HG02763 (cell line): ENCODE data around the gene EFEMP2.

Experiments used
- ATAC-seq: cut with Tn5 transposase; IDR thresholded peaks from one replicate; pipeline ENCODE4 v1.9.1; 2021; ENCODE audit warnings: mild to moderate bottlenecking, moderate library complexity; ENCODE audit not compliant: unreplicated experiment

The EFEMP2 gene

DNA sequence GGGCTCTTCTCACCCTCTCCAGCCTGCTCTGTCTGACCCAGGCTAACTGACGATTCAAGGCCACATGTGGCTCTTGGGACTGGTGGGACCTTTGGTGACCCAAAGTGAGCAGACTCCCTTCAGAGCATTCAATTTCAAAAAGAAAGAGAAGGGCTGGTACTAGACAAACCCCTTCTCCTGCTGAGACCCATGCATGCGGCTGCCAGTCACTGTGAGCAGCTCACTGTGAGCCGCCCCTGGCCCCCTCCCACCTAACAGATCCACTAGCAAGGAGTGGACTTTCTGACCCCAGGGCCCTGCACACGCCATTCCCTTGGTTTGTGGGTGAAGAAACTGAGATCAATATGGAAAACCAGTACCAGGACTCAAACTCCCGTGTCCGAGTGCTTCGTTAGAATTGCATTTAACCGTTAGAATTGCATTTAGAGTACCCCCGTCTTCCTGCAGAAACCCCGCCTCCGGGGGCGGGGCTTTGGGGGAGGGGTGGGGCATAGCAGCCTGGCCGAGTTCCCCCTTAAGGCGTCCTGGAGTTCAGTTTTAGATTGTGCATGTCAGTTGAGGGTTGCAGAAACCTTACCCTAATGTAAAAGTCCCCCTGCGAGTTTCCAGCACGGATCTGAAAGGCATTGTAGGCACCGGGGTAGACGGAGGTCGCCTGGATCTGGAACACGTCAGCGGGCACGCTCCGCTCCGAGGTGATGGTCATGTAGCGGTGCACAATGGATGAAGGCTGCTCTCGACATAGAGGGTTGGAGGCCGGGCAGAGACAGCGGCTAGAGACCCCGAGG is 5.1 kb downstream of the EFEMP2 start:
- no peak for ATAC-seq

DNA sequence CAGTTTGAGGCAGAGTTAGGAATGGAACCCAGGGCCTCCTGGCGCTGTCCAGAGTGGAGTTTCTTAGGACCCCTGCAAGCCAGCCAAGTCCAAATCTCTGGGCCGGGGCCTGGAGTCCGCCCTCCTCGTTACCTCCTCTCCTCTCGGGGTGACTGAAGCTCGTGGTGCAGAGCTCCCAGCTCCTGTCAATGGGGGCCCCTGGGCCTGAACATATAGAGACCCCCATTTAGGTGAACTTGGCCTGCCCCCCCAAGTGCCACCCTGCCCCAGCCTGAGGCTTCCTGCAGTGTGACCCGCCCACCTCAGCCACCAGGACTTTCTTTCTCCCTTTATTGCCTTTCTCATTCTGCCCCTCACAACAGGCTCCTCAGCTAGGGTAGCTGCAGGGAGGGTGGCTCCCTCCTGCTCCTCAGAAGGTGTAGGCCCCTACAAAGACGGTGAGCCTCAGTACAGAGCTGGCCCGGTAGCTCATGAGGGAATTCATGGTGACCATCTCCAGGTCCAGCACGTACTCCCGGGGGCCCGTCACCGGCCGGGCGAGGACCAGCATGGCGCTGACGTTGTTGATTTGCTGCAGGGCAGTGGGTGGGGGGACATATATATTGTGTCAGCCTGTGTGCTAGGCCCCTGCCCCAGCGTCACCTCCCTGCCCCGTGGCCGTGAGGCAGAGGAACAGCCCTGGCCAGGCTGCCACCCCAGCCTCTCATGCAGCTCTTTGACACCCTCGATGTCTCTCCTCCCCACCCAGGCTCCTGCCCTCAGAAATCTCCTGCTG is 5.9 kb downstream of the EFEMP2 start:
- no peak for ATAC-seq

DNA sequence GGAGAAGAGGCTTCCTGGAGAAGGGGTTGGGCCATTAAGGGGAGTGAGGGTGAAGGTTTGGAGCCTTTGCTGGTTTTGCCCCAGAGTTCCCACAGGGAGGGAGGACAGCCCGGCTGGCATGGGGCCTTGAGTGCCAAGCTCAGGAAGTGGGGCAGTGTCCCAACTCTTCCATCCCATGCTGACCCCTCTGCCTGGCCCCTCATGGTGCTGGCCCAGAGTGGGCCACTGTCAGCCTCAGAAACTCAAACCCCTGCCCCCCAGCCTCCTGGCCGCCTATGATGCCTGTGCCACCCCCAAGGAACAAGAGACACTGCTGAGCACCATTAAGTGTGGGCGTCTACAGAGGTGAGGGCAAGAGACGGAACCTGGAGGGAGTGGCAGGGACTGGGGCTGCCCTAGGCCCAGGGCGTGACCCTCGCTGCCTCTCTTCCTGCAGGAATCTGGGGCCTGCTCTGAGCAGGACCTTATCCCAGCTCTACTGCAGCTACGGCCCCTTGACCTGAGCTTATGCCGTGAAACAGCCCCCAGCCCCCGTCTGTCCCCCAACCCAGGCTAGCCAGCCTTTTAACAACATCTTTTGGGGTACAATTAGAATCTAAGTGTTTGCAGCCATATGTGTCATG is 6.9 kb downstream of the EFEMP2 start:
- ATAC-seq, result no peak

DNA sequence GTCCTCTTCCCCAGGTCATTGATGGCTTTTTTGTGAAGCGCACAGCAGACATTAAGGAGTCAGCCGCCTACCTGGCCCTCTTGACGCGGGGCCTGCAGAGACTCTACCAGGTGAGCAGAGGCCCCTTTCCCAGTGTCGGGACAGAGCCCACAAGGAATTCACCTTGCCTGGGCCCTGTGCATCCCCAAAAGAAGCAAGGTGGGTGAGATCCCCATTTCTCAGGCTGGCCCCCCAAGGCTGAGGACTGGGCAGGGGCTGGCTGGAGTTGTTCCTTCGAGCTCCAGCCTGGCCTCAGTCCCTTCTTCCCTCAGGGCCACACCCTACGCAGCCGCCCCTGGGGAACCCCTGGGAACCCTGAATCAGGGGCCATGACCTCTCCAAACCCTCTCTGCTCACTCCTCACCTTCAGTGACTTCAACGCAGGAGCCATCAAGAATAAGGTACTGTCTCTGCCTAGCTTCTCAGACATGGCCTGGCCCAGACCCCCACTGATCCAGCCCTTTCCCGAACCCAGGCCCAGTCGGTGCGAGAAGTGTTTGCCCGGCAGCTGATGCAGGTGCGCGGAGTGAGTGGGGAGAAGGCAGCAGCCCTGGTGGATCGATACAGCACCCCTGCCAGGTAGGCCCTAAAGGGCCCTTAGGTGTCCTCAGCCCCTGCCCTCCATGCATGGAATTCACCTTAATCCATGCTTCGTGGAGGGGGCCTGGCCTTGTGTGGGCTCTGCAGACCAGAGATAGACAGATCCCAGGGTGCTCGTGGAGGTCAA is 7.7 kb downstream of the EFEMP2 start:
- no peak for ATAC-seq

DNA sequence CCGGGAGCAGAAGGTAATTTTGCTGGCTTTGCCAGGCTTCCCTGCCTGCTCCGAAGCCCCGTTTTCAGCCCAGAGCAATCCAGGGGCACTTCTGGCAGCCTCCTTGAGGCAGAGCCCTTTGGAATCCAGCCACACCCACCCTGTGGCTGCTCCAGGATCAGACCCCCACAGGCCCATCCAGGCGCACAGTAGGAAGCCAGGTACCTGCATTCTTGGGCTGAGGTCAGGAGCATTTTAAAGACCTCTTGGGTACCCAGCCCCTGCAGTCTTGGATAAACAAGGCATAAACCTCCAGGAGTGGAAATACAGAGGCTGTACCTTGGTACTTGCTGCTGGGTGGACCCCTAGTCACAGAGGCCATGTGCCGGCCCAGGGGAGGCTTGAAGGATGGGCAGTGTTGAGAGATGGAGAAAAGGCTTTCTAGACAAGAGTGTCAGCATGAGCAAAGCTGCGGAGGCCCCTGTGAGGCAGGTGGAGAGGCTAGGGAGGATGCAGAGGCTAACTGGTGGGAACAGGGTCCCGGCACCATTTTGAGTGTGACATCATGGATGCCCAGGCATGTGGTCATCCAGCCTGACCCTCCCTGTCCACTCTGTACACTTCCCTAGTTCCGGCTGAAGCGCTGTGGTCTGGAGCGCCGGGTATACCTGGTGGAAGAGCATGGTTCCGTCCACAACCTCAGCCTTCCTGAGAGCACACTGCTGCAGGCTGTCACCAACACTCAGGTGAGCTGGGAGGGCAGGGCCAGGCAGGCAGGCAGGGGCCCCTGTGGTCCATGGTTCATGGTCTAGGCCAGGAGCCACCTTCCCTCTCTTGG is 8.5 kb downstream of the EFEMP2 start:
- no peak for ATAC-seq

DNA sequence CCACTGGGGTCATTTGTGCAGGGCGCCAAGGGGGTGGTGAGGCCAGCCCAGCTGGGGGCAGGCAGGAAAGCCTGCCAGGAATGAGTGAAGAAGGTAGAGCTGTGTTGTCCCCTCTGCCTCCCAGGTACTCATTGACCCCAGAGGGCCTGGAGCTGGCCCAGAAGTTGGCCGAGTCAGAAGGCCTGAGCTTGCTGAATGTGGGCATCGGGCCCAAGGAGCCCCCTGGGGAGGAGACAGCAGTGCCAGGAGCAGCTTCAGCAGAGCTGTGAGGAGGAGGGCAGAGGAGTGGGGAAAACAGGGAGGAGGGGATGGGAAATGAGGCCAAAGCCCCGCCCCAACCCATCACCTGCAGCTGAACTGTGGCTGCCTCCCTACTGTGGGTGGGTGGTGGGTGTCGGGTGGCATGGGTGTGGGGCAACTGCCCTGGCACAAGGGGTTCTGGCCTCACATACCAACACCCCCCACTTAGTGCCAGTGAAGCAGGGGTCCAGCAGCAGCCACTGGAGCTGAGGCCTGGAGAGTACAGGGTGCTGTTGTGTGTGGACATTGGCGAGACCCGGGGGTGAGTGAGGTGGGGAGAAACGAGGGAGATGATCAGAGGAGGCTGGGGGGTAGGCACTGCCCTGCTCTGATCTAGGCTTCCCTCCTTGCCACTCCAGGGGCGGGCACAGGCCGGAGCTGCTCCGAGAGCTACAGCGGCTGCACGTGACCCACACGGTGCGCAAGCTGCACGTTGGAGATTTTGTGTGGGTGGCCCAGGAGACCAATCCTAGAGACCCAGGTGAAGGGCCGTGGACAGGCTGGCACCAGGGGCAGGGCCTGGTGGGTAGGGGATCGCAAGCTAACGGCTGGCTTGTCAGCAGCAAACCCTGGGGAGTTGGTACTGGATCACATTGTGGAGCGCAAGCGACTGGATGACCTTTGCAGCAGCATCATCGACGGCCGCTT is 9.4 kb downstream of the EFEMP2 start:
- no peak for ATAC-seq

DNA sequence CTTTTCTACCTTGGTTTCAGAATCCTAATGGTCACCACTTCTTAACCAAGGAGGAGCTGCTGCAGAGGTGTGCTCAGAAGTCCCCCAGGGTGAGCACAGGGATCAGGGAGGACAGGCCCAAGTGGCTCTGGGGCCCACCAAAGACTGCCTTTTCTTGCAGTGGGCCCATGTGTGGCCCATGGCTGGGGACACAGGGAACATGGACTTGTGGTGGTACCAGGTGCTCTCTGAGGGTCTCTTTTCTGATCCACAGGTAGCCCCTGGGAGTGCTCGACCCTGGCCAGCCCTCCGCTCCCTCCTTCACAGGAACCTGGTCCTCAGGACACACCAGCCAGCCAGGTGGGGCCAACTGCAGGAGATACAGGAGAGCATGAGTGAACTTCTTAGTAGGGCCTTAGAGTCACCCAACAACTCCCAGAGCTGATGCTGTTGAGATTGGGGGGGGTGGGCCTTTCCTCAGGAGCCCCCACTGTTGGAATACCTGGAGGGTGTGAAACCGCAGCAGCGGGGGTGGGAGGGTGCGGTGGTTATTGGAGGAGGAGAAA is 10.3 kb downstream of the EFEMP2 start:
- ATAC-seq, result no peak

DNA sequence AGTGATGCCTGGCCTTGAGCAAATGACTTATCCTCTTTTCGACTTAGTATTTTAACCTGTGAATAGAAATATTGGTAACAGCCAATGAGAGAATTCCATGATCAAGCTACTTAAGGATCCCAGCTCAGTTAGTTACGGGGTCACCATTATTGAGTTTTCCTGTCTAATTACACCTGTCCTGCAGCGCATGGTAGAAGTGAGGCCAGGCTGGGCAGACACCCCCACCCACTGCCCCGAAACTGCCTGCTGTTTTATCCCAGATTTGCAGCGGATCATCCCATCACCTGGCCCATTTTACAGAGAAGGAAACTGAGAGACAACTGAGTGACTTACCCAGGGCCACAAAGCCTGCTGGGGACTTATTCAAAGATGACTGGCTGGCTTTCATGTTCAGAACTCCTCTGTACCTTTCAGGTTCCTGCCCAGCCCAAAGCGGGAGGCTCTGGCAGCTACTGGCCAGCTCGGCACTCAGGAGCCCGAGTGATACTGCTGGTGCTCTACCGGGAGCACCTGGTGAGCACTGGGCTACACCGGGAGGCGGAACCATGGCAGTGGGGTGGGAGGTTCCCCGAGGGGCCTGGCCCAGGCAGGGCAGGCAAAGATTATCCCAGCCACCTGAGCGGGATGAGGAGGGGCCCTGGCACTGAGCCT is 10.9 kb downstream of the EFEMP2 start:
- ATAC-seq, result no peak

DNA sequence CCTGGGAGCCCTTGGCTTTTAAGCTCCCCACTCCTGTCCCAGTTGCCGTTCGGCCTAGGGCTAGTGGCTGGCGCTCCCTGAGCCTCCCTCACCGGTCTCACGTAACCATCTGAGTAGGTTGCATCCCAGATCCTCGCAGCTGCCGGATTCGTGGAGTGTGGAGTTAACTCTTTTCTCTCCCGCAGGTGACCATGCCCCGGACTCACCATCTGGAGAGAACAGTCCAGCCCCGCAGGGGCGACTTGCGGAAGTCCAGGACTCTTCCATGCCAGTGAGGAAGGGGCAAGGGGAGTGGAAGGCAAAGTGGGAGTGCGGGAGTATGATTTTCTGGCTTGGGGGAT is 11.5 kb downstream of the EFEMP2 start:
- no peak for ATAC-seq

DNA sequence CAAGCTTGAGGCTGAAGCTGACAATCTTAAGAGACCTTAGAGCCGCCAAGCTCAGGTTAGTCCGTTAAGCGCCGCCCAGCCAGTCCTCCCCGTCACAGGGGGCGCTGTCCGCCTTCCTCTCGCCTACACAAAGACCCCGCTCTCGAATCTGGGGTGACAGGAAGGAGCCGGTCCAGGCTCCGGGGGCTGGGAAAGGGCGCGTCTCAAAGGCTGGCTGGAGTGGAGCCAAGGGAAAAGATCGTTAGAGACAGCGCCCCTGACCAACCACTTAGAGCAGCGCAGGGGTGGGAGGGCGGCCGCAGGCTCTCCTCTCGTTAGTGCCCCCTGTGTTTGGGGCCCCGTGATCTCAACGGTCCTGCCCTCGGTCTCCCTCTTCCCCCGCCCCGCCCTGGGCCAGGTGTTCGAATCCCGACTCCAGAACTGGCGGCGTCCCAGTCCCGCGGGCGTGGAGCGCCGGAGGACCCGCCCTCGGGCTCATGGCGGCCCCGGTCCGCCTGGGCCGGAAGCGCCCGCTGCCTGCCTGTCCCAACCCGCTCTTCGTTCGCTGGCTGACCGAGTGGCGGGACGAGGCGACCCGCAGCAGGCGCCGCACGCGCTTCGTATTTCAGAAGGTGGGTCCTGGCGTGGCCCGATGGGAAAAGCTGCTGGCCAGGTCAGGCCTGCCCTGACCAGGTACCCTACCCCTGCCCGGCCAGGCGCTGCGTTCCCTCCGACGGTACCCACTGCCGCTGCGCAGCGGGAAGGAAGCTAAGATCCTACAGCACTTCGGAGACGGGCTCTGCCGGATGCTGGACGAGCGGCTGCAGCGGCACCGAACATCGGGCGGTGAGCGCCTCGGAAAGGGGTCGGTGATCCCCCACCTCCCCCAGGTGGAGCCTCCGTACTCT is 12.1 kb downstream of the EFEMP2 start, which contains the start of gene MUS81:
MUS81 (plus strand) TSS at position 156 of the 887 bp plus-strand sequence; CDS start at position 477, 321 bp downstream.
- ATAC-seq, result peak; percentile 24

DNA sequence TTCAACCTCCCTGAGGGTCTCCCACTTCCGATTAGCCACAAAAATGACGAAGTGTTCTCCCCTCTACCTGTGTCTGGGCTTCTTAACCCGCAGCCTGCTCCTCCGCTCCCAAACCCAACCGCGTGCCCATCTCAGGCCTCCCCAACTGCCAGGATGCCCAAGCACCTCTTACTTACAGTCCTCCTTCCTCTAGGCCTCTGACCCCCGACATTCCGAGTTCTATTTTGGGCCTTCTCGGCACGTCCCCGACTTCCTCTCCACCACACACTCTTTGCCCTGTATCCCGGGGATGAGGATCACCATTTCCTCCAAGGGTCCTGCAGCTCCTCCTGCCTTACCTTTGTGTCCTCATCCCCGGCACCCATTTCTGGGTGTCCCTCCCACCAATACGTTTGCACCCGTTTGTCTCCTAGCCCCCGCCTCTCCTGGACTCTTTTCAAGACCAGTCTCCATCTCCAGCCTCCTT is 12.8 kb downstream of the EFEMP2 start:
- ATAC-seq, result no peak

DNA sequence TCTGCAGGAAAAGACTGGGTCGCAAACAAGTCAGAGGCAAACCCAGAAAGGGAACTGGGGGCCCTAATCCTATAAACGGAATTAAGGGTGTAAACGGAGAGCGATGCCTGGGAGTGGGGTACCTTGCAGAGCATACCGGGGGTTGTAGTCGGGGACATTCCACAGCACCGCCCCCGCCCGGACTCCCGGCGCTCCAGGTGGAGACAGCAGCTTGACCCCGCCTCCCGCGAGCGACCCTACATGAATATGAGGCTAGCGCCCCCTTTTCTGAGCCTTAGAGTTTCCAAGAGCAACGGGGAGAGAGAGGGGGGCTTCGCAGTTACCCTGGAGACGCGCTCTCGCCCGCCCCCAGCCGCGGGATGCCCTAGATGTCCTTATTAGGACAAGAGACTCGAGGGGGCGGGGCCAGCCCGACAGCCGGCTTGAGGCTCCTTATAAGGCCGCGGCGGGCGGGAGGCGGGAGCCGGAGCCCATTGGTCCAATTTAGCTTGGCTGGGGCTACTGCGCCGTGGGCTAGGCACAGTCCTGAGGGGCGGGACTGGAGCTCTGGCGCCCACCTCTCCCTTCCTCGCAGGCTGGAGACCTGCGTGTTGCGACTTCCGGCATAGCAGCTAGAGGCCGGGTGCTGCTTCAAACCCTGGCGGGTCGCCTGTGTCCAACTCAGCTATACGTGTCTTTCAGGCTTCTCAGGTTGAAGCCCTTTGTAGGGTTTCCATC is 13.3 kb downstream of the EFEMP2 start:
- peak; percentile 49 for ATAC-seq

DNA sequence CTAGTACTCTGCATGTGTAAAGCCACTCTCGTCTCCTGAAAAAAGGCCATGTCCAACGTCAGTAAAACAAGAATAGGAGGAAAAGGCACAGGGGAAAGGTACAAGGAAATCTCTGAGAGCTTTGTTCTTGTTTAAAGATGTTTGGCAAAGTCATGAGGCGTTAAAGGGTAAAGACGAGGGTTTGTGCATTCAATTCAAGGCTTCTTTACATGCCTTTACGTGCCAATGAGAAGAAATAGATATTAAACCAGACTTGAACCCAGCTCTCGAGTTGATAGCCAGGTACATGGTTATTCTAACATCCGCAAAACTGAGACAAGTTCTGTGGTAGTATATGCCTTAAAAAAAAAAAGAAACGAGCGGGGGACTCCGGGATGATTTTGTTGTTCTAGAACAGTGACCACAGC is 13.9 kb downstream of the EFEMP2 start:
- no peak for ATAC-seq

DNA sequence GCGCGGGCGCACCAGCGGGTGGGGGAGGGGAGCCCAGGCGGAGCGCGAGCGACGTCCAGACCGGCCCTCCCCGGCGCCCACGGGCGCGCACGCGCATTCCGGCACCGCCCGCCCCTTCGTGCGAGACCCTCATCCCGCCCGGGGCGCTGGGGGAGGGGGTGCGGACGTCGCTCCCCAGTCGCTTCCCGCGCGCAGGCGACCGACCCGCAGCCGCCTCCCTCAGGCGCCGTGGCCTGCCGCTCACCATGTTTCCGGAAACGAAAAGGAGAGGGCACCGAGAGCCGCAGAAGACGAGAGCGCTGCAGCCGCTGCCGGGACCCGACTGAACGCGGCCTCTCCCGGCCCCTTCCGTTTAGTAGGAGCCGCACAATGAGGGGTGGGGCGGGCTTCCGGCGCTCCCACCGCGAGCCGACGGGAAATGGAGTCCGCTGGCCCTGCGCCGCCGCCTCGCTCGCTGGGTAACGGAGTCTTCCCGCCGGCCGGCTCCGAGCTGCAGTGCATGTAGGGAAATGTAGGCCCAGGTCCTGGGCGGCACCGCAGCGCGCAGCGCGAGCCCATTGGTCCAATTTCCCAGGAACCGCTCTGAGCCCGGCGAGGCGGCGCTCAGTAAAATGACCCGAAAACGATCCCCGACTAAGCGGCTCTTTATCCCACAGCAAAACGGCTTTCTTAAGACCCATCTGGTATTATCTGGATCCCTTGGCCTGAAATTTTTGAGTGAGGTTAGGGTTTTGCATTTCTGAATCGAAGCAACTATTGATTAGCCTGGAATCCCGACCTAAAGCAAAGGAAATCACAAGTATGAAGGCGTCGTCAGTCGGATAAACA is 14.5 kb downstream of the EFEMP2 start, which contains the start of gene CFL1:
CFL1 (minus strand) TSS at position 328 of the 828 bp plus-strand sequence; CDS start at position 247, 81 bp downstream.
- peak; percentile 44 for ATAC-seq

DNA sequence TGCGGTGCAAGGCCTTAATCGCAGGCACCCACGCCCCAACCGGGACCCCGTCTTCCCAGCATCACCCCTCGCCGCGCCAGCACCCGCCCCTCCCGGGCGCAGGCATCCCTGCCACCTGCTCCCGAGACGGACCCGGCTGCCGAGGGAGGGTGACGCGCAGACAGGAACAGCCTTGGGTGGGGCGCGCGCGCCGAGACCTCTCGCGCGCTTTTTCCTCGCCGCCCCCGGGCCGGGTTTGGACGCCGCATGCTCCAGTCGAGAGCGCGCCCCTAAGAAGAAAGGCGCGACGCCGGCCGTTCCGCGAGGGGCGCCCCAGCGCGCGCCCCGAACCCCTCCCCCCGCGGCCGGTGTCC is 15.1 kb downstream of the EFEMP2 start:
- ATAC-seq, result peak; percentile 3
